ENCODE measurements around the gene CD2. TPM values are rescaled to one million over a fixed set of nuclear protein-coding genes. Genes with fewer than 3 reads are reported as not detected.

Gene CD2
- polyA plus RNA-seq, 3 donors = 0.89 to 3.6 (median 2.1) TPM

DNA sequence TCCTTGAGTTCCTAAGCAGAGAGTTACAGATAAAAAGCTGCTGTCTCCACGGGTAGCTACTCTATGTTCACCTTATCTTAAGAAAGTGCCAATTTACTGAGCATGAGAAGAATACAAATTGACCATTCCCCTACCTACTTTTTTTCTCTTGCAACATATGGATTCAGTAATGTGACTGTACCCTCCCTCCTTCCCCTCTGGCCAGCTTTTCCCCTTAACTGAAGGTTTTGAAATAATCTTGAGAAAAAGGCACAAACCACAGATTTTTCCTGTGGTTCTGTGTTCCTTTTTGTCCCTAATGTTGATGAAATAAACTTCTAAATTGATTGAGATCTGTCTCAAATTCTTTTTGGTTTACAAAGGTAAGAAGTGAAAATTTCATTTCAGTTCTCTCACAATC is 2.6 kb upstream of the CD2 start:
- H3K4me3 Mint-ChIP-seq = peak overlapping the region in 1 of 2 donors; percentile 58
- H3K4me3 ChIP-seq (replicated peaks in 1 of 3; ENCODE audit: low read depth in 2 of 3, low read length in 3 of 3) = peak overlapping the region in 1 of 3 experiments; percentile 37
- intact Hi-C loops (cut with micrococcal nuclease) = no loop called here
- TF ChIP-seq, protein P1, sequence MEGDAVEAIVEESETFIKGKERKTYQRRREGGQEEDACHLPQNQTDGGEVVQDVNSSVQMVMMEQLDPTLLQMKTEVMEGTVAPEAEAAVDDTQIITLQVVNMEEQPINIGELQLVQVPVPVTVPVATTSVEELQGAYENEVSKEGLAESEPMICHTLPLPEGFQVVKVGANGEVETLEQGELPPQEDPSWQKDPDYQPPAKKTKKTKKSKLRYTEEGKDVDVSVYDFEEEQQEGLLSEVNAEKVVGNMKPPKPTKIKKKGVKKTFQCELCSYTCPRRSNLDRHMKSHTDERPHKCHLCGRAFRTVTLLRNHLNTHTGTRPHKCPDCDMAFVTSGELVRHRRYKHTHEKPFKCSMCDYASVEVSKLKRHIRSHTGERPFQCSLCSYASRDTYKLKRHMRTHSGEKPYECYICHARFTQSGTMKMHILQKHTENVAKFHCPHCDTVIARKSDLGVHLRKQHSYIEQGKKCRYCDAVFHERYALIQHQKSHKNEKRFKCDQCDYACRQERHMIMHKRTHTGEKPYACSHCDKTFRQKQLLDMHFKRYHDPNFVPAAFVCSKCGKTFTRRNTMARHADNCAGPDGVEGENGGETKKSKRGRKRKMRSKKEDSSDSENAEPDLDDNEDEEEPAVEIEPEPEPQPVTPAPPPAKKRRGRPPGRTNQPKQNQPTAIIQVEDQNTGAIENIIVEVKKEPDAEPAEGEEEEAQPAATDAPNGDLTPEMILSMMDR (IDR thresholded peaks at IDR 0.05) = no peak
- H3K79me2 ChIP-seq (ENCODE audit: insufficient read depth, low read length) = no peaks in the 10 kb centered on the region
- H3K9me3 Mint-ChIP-seq = peaks cover 17 to 36% (median 32%) of the 10 kb centered on the region in 7 donors
- H3K36me3 ChIP-seq (replicated peaks in 1 of 2; ENCODE audit: control insufficient read depth in 1 of 2, insufficient read depth in 2 of 2, low read length in 2 of 2) = peaks cover 0 to 18% of the 10 kb centered on the region in 2 donors
- no peak overlapping the region for H2AFZ ChIP-seq (ENCODE audit: insufficient read depth, low read depth, low read length, poor library complexity, severe bottlenecking)
- peak overlapping the region in 1 of 2 donors; percentile 64 for H3K27ac ChIP-seq (ENCODE audit: low read depth in 1 of 2, low read length in 2 of 2)
- peak overlapping the region; percentile 43 for H3K4me2 ChIP-seq (replicated peaks; ENCODE audit: extremely low read depth, low read length, poor library complexity, severe bottlenecking)
- peaks cover 0 to 7% of the 10 kb centered on the region in 2 donors for H3K36me3 Mint-ChIP-seq
- 0% methylated on average over 1 of the region's 1 CpG for WGBS (ENCODE audit: insufficient coverage)
- H3K27ac Mint-ChIP-seq = peak overlapping the region in 5 of 7 donors; percentile 50 to 89 (median 66)
- H3K27me3 ChIP-seq (ENCODE audit: control insufficient read depth in 2 of 2, insufficient read depth in 2 of 2, low read length in 2 of 2) = no peaks in the 10 kb centered on the region
- peaks cover 22 to 36% of the 10 kb centered on the region in 2 donors for H3K9me3 ChIP-seq (replicated peaks in 1 of 2; ENCODE audit: control insufficient read depth in 1 of 2, insufficient read depth in 1 of 2, low read length in 2 of 2)
- peaks cover 2 to 3% (median 3%) of the 10 kb centered on the region in 3 donors for H3K27me3 Mint-ChIP-seq (ENCODE audit: low read depth in 3 of 3)
- H3K4me1 Mint-ChIP-seq = peaks cover 49% of the 10 kb centered on the region
- peak in 2 of 3 donors; percentile 17 to 33 for DNase-seq
- peaks cover 50 to 55% of the 10 kb centered on the region in 2 donors for H3K4me1 ChIP-seq (ENCODE audit: control insufficient read depth in 1 of 2, insufficient read depth in 2 of 2, low read length in 2 of 2)
- no peak overlapping the region for H3K9ac ChIP-seq (ENCODE audit: insufficient read depth, low read length, poor library complexity, severe bottlenecking)
- H4K20me1 ChIP-seq (ENCODE audit: insufficient read depth, low read length) = no peaks in the 10 kb centered on the region

DNA sequence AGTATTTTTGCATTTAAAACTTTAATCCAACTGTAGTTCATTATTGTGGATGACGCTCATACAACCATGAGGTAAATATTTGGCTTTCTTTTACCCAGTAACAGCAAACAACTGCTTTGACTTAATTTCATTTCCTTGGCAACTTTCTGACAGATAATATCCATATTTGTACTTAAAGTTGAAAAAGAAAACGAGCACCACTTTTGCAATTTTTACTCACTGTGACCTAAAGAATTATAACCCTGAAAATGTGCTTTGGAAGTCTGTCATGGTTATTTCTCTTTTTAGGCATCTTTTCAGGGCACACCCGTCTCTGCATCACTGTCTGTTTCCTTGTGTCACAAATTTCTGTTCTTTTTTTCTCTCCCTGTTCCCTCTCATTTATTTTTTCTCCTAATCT is 918 bp upstream of the CD2 start:
- peak overlapping the region; percentile 35 to 38 for H3K27ac ChIP-seq (ENCODE audit: low read depth in 1 of 2, low read length in 2 of 2)
- H3K4me2 ChIP-seq (replicated peaks; ENCODE audit: extremely low read depth, low read length, poor library complexity, severe bottlenecking) = no peak overlapping the region
- no peak overlapping the region for H3K4me3 ChIP-seq (replicated peaks in 1 of 3; ENCODE audit: low read depth in 2 of 3, low read length in 3 of 3)
- H3K36me3 ChIP-seq (replicated peaks in 1 of 2; ENCODE audit: control insufficient read depth in 1 of 2, insufficient read depth in 2 of 2, low read length in 2 of 2) = peaks cover 0 to 6% of the 10 kb centered on the region in 2 donors
- peaks cover 0 to 5% of the 10 kb centered on the region in 2 donors for H3K36me3 Mint-ChIP-seq
- no peak for DNase-seq
- no peaks in the 10 kb centered on the region for H3K79me2 ChIP-seq (ENCODE audit: insufficient read depth, low read length)
- H3K9me3 ChIP-seq (replicated peaks in 1 of 2; ENCODE audit: control insufficient read depth in 1 of 2, insufficient read depth in 1 of 2, low read length in 2 of 2) = peaks cover 12 to 19% of the 10 kb centered on the region in 2 donors
- WGBS (ENCODE audit: insufficient coverage) = no CpG with 5 or more reads among the region's 3 CpGs
- no peaks in the 10 kb centered on the region for H4K20me1 ChIP-seq (ENCODE audit: insufficient read depth, low read length)
- TF ChIP-seq, protein P1 (IDR thresholded peaks at IDR 0.05) = no peak
- peaks cover 54% of the 10 kb centered on the region for H3K4me1 Mint-ChIP-seq
- peaks cover 0 to 3% (median 2%) of the 10 kb centered on the region in 3 donors for H3K27me3 Mint-ChIP-seq (ENCODE audit: low read depth in 3 of 3)
- peaks cover 10 to 20% (median 16%) of the 10 kb centered on the region in 7 donors for H3K9me3 Mint-ChIP-seq
- H3K27ac Mint-ChIP-seq = peak overlapping the region in 5 of 7 donors; percentile 20 to 78 (median 50)
- H3K4me1 ChIP-seq (ENCODE audit: control insufficient read depth in 1 of 2, insufficient read depth in 2 of 2, low read length in 2 of 2) = peaks cover 58 to 62% of the 10 kb centered on the region in 2 donors
- H3K27me3 ChIP-seq (ENCODE audit: control insufficient read depth in 2 of 2, insufficient read depth in 2 of 2, low read length in 2 of 2) = no peaks in the 10 kb centered on the region
- no peak overlapping the region for H3K9ac ChIP-seq (ENCODE audit: insufficient read depth, low read length, poor library complexity, severe bottlenecking)
- intact Hi-C loops (cut with micrococcal nuclease) = no loop called here
- no peak overlapping the region for H2AFZ ChIP-seq (ENCODE audit: insufficient read depth, low read depth, low read length, poor library complexity, severe bottlenecking)
- no peak overlapping the region for H3K4me3 Mint-ChIP-seq
